Progenitor cell of endocrine pancreas (in vitro differentiated cells): Measurements from ENCODE around the gene PRPSAP2. TPM values are rescaled to one million over a fixed set of nuclear protein-coding genes. Genes with fewer than 3 reads are reported as not detected.

ENCODE experiments used
- DNase-seq: peaks from one replicate; pipeline ENCODE4 v3.0.0; 2021; ENCODE audit warnings: low spot score; ENCODE audit not compliant: unreplicated experiment
- H3K27ac Mint-ChIP-seq: 2 replicates; pipeline ENCODE4 v1.8.0; 2021; ENCODE audit warnings: mild to moderate bottlenecking, moderate library complexity, mixed read lengths
- H3K27me3 Mint-ChIP-seq: 2 replicates; pipeline ENCODE4 v1.8.0; 2021; ENCODE audit warnings: mixed read lengths
- H3K36me3 Mint-ChIP-seq: 2 replicates; pipeline ENCODE4 v1.8.0; 2022; ENCODE audit warnings: mixed read lengths; ENCODE audit not compliant: insufficient read depth
- H3K4me1 Mint-ChIP-seq: 2 replicates; pipeline ENCODE4 v1.8.0; 2021; ENCODE audit warnings: low read depth, mixed read lengths
- H3K4me3 Mint-ChIP-seq: 2 replicates; pipeline ENCODE4 v1.8.0; 2021; ENCODE audit warnings: low read depth, mild to moderate bottlenecking, moderate library complexity, mixed read lengths
- H3K9me3 Mint-ChIP-seq: 2 replicates; pipeline ENCODE4 v1.8.0; 2021; ENCODE audit warnings: low read depth, mixed read lengths
- total RNA-seq: library from RNA; stranded (reverse); gene quantifications from 2 replicates; pipeline ENCODE4 v1.2.1, GENCODE V29; 2021
- TF ChIP-seq, protein P1 (sequence below): fragments of 200-600 bp; sonication (generic); IDR thresholded peaks from one replicate; pipeline ENCODE4 v1.5.0; 2021; ENCODE audit warnings: antibody characterized with exemption, mild to moderate bottlenecking; ENCODE audit not compliant: unreplicated experiment

The PRPSAP2 gene
- total RNA-seq, 1 donor from 2014 or later = 66.9 TPM

DNA sequence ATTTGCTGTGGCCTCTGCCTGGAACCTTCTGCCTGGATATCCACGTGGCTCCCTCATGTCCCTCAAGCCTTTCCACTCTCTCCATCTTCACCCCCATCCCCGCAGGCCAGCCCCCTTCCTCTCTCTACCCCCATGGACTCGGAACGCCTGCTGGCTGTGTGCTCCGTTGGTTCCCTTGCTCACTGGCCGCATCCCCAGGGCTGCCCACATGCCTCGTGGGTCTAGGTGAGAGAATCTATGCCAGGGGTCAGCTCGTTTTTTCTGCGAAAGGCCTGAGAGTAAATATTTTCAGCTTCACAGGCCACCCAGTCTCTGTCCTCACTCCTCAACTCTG, 106.1 kb downstream of the PRPSAP2 start:
- H3K36me3 Mint-ChIP-seq = no peaks in the 10 kb centered on the region
- peaks cover 2% of the 10 kb centered on the region for H3K27me3 Mint-ChIP-seq
- TF ChIP-seq, protein P1, sequence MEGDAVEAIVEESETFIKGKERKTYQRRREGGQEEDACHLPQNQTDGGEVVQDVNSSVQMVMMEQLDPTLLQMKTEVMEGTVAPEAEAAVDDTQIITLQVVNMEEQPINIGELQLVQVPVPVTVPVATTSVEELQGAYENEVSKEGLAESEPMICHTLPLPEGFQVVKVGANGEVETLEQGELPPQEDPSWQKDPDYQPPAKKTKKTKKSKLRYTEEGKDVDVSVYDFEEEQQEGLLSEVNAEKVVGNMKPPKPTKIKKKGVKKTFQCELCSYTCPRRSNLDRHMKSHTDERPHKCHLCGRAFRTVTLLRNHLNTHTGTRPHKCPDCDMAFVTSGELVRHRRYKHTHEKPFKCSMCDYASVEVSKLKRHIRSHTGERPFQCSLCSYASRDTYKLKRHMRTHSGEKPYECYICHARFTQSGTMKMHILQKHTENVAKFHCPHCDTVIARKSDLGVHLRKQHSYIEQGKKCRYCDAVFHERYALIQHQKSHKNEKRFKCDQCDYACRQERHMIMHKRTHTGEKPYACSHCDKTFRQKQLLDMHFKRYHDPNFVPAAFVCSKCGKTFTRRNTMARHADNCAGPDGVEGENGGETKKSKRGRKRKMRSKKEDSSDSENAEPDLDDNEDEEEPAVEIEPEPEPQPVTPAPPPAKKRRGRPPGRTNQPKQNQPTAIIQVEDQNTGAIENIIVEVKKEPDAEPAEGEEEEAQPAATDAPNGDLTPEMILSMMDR = no peak
- H3K9me3 Mint-ChIP-seq = no peaks in the 10 kb centered on the region
- H3K27ac Mint-ChIP-seq = no peak overlapping the region
- peaks cover 11% of the 10 kb centered on the region for H3K4me1 Mint-ChIP-seq
- H3K4me3 Mint-ChIP-seq = no peak overlapping the region
- DNase-seq = no peak

DNA sequence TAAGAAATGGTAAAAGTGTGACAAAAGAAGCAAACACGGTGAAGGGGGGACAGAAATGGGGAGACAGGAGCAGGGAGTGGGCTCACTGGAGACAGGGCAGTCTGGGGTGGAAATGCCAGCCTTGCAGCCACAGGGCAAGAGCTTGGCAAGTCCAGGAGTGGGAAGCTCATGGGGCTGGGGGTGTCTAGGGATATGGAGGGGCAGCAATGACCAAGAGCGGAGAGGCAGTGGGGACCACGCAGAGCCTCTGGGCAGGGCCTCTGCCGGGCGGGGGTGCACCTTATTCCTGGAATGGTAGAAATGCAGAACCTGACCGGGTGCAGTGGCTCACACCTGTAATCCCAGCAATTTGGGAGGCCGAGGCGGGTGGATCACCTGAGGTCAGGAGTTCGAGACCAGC, 106.6 kb downstream of the PRPSAP2 start:
- H3K36me3 Mint-ChIP-seq = no peaks in the 10 kb centered on the region
- peaks cover 11% of the 10 kb centered on the region for H3K4me1 Mint-ChIP-seq
- H3K4me3 Mint-ChIP-seq = no peak overlapping the region
- TF ChIP-seq, protein P1 = no peak
- peaks cover 2% of the 10 kb centered on the region for H3K27me3 Mint-ChIP-seq
- no peak overlapping the region for H3K27ac Mint-ChIP-seq
- no peak for DNase-seq
- H3K9me3 Mint-ChIP-seq = no peaks in the 10 kb centered on the region

DNA sequence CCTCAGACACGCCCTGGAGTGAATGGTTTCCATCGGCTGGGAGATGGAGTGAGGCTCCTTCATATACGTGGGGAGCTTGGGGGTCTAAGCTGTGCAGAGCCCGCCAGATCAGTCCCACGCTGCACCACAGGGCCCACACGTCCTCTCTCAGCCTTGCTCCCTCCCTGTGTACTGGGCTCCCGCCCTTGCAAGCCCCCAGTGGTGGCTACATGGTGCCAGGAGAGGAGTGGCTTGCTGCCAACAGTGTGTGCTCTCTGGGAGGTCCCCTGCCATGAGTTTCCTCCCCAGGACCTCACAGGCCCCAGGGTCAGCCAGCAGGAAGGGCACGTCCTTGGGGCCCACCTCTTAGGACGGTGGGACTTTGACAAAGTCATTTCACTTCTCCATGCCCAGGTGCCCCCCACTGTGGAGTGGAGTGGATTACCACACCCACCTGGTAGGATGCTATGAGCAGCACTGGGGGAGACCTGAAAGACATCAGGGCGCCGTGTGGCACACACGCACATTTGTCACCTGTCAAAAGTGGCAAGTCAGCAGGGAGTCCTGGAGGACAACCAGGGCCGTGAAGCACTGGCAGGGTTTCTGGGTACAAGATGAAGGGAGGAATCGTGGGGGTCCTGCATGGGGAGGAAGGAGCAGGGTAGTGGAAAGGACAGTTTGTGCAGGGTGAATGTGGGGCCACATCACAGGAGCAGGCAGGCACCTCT, 107.8 kb downstream of the PRPSAP2 start:
- H3K36me3 Mint-ChIP-seq = no peaks in the 10 kb centered on the region
- TF ChIP-seq, protein P1 = no peak
- no peak for DNase-seq
- peaks cover under 1% of the 10 kb centered on the region for H3K27me3 Mint-ChIP-seq
- no peaks in the 10 kb centered on the region for H3K9me3 Mint-ChIP-seq
- H3K4me1 Mint-ChIP-seq = peaks cover 11% of the 10 kb centered on the region
- H3K27ac Mint-ChIP-seq = no peak overlapping the region
- no peak overlapping the region for H3K4me3 Mint-ChIP-seq

DNA sequence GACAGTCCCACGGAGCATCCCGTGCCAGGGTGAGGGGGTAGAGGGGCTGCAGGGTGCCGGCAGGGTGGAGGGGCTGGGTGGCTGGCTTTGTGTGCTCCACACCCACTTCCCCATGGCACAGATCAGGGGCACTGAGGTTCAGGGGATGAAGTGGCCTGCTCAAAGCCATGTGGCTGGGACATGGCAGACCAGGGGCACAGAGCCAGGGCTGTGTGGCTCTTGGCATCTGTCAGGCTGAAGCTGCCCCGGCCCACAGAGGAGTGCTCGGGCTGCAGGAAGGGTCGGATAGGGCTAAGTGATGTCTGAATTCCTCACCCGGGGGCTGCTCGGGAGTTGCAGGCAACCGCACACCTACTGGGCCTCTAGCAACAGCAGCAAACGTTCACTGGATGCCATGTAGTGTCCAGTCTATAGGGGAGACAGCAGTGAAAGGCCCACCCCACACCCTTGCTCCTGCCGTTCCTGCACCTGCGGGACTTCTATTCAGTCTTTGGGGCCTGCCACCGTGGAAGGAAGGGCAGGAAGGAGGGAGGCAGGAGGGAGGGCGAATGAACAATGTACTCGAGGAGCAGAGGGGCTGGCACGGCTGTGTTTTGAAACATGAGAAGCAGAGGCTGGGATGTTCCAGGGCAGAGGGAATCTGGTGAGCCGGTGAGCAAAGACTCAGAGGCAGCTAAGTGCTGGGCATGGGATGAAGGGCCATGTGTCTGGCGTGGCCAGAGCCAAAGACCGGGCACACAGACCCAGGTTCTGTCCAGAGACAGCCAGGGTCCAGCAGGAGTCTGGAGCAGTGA, 109.1 kb downstream of the PRPSAP2 start:
- Mint-ChIP-seq H3K4me3 (no peak overlapping the region), H3K27me3 (no peaks in the 10 kb centered on the region), H3K4me1 (peaks cover 11% of the 10 kb centered on the region), H3K27ac (peak overlapping the region; percentile 56), H3K36me3 (no peaks in the 10 kb centered on the region), H3K9me3 (no peaks in the 10 kb centered on the region)
- TF ChIP-seq, protein P1 = no peak
- no peak for DNase-seq

DNA sequence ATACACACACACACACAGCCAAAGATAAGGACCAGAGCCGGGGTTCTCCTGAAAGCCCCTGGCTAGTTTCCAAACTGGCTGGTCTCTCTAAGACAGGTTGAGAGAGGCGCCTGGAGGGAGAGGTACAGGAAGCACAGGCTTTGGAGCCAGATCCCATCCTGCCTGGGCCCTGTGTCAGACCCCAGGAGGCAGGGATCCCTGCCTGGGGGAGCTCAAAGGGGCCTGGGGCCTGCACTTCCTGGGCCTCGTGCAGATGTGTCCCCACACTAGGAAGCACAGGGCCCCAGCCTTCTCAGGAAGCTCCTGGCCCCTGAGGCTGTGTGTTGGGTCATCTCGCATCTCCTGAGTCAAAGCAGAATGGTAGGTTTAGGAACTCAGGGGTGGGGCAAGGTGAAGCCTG, 110.0 kb downstream of the PRPSAP2 start:
- TF ChIP-seq, protein P1 = no peak
- Mint-ChIP-seq H3K4me1 (peaks cover 11% of the 10 kb centered on the region), H3K4me3 (no peak overlapping the region), H3K27me3 (no peaks in the 10 kb centered on the region), H3K9me3 (no peaks in the 10 kb centered on the region), H3K27ac (no peak overlapping the region), H3K36me3 (no peaks in the 10 kb centered on the region)
- DNase-seq = no peak
